ENCODE measurements around the gene C6orf163.
"Not testable (repeated sequence)": the region's sequence is repeated elsewhere in the genome, so short reads cannot be mapped to it uniquely, and the experiment has no call there.

DNA sequence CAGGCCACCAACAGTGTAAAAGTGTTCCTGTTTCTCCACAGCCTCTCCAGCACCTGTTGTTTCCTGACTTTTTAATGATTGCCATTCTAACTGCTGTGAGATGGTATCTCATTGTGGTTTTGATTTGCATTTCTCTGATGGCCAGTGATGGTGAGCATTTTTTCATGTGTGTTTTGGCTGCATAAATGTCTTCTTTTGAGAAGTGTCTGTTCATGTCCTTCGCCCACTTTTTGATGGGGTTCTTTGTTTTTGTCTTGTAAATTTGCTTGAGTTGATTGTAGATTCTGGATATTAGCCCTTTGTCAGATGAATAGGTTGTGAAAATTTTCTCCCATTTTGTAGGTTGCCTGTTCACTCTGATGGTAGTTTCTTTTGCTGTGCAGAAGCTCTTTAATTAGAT, 20.7 kb upstream of the C6orf163 start:
- TF ChIP-seq, protein P1, sequence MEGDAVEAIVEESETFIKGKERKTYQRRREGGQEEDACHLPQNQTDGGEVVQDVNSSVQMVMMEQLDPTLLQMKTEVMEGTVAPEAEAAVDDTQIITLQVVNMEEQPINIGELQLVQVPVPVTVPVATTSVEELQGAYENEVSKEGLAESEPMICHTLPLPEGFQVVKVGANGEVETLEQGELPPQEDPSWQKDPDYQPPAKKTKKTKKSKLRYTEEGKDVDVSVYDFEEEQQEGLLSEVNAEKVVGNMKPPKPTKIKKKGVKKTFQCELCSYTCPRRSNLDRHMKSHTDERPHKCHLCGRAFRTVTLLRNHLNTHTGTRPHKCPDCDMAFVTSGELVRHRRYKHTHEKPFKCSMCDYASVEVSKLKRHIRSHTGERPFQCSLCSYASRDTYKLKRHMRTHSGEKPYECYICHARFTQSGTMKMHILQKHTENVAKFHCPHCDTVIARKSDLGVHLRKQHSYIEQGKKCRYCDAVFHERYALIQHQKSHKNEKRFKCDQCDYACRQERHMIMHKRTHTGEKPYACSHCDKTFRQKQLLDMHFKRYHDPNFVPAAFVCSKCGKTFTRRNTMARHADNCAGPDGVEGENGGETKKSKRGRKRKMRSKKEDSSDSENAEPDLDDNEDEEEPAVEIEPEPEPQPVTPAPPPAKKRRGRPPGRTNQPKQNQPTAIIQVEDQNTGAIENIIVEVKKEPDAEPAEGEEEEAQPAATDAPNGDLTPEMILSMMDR (IDR thresholded peaks at IDR 0.05 in 2 of 3, conservative IDR thresholded peaks at IDR 0.05 in 1 of 3; ENCODE audit: borderline replicate concordance in 1 of 3, insufficient read depth in 1 of 3, low read depth in 2 of 3, low read length in 2 of 3), result not testable (repeated sequence)
- TF ChIP-seq, protein P2, sequence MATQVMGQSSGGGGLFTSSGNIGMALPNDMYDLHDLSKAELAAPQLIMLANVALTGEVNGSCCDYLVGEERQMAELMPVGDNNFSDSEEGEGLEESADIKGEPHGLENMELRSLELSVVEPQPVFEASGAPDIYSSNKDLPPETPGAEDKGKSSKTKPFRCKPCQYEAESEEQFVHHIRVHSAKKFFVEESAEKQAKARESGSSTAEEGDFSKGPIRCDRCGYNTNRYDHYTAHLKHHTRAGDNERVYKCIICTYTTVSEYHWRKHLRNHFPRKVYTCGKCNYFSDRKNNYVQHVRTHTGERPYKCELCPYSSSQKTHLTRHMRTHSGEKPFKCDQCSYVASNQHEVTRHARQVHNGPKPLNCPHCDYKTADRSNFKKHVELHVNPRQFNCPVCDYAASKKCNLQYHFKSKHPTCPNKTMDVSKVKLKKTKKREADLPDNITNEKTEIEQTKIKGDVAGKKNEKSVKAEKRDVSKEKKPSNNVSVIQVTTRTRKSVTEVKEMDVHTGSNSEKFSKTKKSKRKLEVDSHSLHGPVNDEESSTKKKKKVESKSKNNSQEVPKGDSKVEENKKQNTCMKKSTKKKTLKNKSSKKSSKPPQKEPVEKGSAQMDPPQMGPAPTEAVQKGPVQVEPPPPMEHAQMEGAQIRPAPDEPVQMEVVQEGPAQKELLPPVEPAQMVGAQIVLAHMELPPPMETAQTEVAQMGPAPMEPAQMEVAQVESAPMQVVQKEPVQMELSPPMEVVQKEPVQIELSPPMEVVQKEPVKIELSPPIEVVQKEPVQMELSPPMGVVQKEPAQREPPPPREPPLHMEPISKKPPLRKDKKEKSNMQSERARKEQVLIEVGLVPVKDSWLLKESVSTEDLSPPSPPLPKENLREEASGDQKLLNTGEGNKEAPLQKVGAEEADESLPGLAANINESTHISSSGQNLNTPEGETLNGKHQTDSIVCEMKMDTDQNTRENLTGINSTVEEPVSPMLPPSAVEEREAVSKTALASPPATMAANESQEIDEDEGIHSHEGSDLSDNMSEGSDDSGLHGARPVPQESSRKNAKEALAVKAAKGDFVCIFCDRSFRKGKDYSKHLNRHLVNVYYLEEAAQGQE (IDR thresholded peaks at IDR 0.05; ENCODE audit: low read depth), result not testable (repeated sequence)
